Measurements from ENCODE around the gene PLK2. TPM values are rescaled to one million over a fixed set of nuclear protein-coding genes. Genes with fewer than 3 reads are reported as not detected.

The PLK2 gene
- polyA plus RNA-seq, 1 experiment: 21.7 TPM

DNA sequence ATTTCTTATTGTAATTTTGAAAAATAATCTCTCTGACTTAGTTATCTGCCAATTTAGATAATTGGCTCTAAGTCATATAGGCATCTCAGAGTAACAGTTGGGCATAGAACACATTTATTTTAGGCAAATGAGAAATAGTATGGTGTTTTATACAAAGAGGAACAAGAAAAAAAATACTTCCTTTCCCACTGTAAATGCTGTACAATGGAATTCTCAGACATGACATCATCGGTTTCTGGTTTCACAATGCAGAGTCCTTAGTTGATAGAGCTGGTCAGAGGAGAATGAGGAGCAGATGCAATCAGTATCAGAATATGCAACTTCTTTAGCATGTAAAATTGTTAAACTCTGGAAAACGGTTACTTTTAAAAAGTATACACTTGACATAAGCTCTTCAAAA, 49.4 kb downstream of the PLK2 start:
- TF ChIP-seq, protein P1, sequence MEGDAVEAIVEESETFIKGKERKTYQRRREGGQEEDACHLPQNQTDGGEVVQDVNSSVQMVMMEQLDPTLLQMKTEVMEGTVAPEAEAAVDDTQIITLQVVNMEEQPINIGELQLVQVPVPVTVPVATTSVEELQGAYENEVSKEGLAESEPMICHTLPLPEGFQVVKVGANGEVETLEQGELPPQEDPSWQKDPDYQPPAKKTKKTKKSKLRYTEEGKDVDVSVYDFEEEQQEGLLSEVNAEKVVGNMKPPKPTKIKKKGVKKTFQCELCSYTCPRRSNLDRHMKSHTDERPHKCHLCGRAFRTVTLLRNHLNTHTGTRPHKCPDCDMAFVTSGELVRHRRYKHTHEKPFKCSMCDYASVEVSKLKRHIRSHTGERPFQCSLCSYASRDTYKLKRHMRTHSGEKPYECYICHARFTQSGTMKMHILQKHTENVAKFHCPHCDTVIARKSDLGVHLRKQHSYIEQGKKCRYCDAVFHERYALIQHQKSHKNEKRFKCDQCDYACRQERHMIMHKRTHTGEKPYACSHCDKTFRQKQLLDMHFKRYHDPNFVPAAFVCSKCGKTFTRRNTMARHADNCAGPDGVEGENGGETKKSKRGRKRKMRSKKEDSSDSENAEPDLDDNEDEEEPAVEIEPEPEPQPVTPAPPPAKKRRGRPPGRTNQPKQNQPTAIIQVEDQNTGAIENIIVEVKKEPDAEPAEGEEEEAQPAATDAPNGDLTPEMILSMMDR (IDR thresholded peaks at IDR 0.05; ENCODE audit: insufficient read depth, low read depth, low read length): no peak
- DNase-seq (ENCODE audit: low read depth): peak; percentile 55
- no peak overlapping the region for H3K4me3 ChIP-seq (ENCODE audit: low read depth, low read length)
- no peaks in the 10 kb centered on the region for H3K27me3 ChIP-seq (ENCODE audit: control insufficient read depth, insufficient read depth, low read length)
- ChIA-PET POLR2A (interaction anchor here (0.6 kb wide), 1 partner anchor 363 kb away, joined by 4 read pairs; no protein-coding TSS in a partner anchor), CTCF (no interaction called here)
- H3K36me3 ChIP-seq (ENCODE audit: control insufficient read depth, insufficient read depth, low read length): no peaks in the 10 kb centered on the region

DNA sequence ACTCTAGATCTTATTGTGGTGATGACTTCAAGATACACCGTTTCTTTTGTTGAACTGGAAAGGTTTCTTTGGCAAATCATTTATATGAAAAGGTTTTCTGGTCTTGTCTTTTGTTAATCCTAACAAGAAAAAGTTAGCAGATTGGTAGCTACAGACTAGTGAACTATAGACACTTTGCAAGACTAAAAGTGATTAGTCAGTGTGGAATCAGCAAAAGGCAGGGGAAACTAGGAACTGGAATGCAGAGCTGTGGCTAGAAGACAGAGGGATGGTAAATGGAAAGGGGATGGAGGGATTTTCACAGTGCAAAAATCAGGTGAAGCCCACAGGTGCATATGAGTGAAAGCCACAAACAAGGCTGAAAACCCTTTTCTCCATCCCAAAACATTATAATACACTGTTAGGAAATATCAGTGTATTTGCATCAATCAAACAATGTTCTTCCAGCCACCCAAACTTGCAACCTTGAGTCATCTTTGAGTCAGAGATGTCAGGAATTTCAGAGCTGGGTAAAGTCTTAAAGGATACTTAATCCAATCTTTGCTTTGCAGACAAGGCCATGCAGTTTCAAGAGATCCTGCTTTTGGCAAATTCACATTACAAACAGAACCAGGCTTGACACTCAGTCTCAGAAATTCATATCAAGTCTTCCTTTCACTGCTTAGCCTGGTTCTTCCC, 52.7 kb downstream of the PLK2 start:
- no peaks in the 10 kb centered on the region for H3K36me3 ChIP-seq (ENCODE audit: control insufficient read depth, insufficient read depth, low read length)
- TF ChIP-seq, protein P1 (IDR thresholded peaks at IDR 0.05; ENCODE audit: insufficient read depth, low read depth, low read length): no peak
- CTCF ChIA-PET: interaction anchor here (0.9 to 1.6 kb wide), 3 partner anchors 15 to 223 kb away, joined by 3 read pairs; no protein-coding TSS in a partner anchor
- POLR2A ChIA-PET: interaction anchor here (0.6 kb wide), 1 partner anchor 487 kb away, joined by 5 read pairs; no protein-coding TSS in a partner anchor
- H3K4me3 ChIP-seq (ENCODE audit: low read depth, low read length): no peak overlapping the region
- peak; percentile 24 for DNase-seq (ENCODE audit: low read depth)
- H3K27me3 ChIP-seq (ENCODE audit: control insufficient read depth, insufficient read depth, low read length): no peaks in the 10 kb centered on the region

DNA sequence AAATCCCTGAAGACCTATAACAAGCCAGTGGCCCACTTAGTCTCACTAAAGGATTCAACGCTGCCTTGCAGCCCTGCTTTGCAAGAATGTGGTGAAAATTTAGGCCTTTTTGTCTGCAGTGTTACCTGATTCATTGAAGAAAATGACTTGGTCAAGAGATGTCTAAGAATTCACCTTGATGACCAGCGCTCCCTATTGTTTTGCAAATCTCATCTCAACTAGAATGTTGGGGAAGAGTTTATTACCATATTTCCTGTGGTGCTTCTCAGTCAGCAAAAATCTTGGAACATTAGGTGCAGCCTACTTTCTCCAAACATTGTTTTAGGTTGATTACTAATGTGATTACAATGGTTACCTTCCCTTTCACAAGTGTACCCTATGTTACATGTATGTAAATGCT, 53.5 kb downstream of the PLK2 start:
- H3K27me3 ChIP-seq (ENCODE audit: control insufficient read depth, insufficient read depth, low read length): no peaks in the 10 kb centered on the region
- CTCF ChIA-PET: interaction anchor here (1.0 kb wide), 1 partner anchor 15 kb away, joined by 3 read pairs; no protein-coding TSS in a partner anchor
- no peaks in the 10 kb centered on the region for H3K36me3 ChIP-seq (ENCODE audit: control insufficient read depth, insufficient read depth, low read length)
- DNase-seq (ENCODE audit: low read depth): no peak
- POLR2A ChIA-PET: interaction anchor here (0.6 kb wide), 1 partner anchor 486 kb away, joined by 5 read pairs; no protein-coding TSS in a partner anchor
- H3K4me3 ChIP-seq (ENCODE audit: low read depth, low read length): no peak overlapping the region
- TF ChIP-seq, protein P1 (IDR thresholded peaks at IDR 0.05; ENCODE audit: insufficient read depth, low read depth, low read length): no peak

DNA sequence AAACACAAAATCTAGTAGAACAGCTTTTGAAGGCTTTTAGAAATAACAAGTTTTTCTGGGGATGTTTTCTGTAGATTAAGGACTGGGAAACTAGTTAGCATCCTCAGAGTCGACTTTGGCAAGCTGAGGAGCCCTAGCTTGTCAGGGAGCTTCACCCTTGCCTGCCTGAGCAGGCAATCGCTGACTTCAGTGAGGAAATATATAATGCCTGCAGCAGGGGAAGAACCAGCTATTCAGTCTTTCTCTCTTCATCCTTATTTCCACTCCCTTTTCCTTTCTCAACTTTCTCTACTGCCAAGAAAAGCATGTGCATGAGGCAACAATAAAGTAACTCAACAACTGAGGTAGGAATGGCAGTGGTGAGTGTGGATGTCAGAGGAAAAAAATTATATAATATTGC, 54.7 kb downstream of the PLK2 start:
- H3K36me3 ChIP-seq (ENCODE audit: control insufficient read depth, insufficient read depth, low read length): no peaks in the 10 kb centered on the region
- POLR2A ChIA-PET: no interaction called here
- CTCF ChIA-PET: interaction anchor here (0.7 kb wide), 1 partner anchor 14 kb away, joined by 3 read pairs; no protein-coding TSS in a partner anchor
- TF ChIP-seq, protein P1 (IDR thresholded peaks at IDR 0.05; ENCODE audit: insufficient read depth, low read depth, low read length): no peak
- H3K27me3 ChIP-seq (ENCODE audit: control insufficient read depth, insufficient read depth, low read length): no peaks in the 10 kb centered on the region
- no peak for DNase-seq (ENCODE audit: low read depth)
- no peak overlapping the region for H3K4me3 ChIP-seq (ENCODE audit: low read depth, low read length)

DNA sequence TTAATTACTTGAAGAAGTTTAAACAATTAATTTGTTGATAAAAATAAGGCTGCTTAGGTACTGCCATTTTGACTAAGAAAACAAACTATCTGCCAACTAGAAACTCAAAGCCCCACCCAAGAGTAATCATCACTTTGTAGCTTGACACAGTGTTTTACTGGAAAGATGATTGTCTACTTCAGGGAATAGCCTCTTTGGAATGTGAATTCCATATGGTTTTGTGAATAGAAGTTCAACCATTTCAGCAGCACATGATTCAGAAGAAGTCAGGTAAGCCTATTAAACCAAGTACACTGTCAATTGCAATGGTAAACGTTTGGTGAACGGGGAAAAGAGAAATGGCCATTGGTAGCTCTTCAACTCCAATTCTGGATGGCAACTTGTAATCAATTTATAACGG, 55.2 kb downstream of the PLK2 start:
- Histone ChIP-seq H3K36me3 (ENCODE audit: control insufficient read depth, insufficient read depth, low read length) (no peaks in the 10 kb centered on the region), H3K4me3 (ENCODE audit: low read depth, low read length) (no peak overlapping the region), H3K27me3 (ENCODE audit: control insufficient read depth, insufficient read depth, low read length) (no peaks in the 10 kb centered on the region)
- DNase-seq (ENCODE audit: low read depth): no peak
- ChIA-PET POLR2A (no interaction called here), CTCF (interaction anchor here (0.7 kb wide), 1 partner anchor 13 kb away, joined by 3 read pairs; no protein-coding TSS in a partner anchor)
- TF ChIP-seq, protein P1 (IDR thresholded peaks at IDR 0.05; ENCODE audit: insufficient read depth, low read depth, low read length): no peak

Other genes starting within 250 kb of the PLK2 start
- gene GAPT, start 31.3 kb upstream of the PLK2 start, polyA plus RNA-seq (2011; rRNA removed): not detected in 2 replicates
- gene RAB3C, start 123.0 kb upstream of the PLK2 start, polyA plus RNA-seq (2011; rRNA removed): not detected in 2 replicates

All from BJ (cell line).